T-helper 2 cell treated with Interferon-gamma antibody and Interleukin-4, amounts not matched to agents 5 μg/mL and 100 μg/mL, for 36 hours (primary cell): ENCODE data around the gene MAML2.

Experiments used
- DNase-seq: peaks from one replicate; pipeline ENCODE4 v3.0.0; 2021; ENCODE audit warnings: low spot score
- H3K27ac Mint-ChIP-seq: one replicate; pipeline ENCODE4 v1.8.0; 2021; ENCODE audit warnings: mild to moderate bottlenecking, mixed read lengths
- H3K27me3 Mint-ChIP-seq: one replicate; pipeline ENCODE4 v1.8.0; 2021; ENCODE audit warnings: low read depth, mixed read lengths
- H3K36me3 Mint-ChIP-seq: one replicate; pipeline ENCODE4 v1.8.0; 2021; ENCODE audit warnings: low read depth, mixed read lengths
- H3K4me1 Mint-ChIP-seq: one replicate; pipeline ENCODE4 v1.8.0; 2021; ENCODE audit warnings: low read depth, mixed read lengths
- H3K4me3 Mint-ChIP-seq: one replicate; pipeline ENCODE4 v1.8.0; 2022; ENCODE audit warnings: mild to moderate bottlenecking, moderate library complexity, mixed read lengths
- H3K9me3 Mint-ChIP-seq: one replicate; pipeline ENCODE4 v1.8.0; 2021; ENCODE audit warnings: mixed read lengths

The MAML2 gene

DNA sequence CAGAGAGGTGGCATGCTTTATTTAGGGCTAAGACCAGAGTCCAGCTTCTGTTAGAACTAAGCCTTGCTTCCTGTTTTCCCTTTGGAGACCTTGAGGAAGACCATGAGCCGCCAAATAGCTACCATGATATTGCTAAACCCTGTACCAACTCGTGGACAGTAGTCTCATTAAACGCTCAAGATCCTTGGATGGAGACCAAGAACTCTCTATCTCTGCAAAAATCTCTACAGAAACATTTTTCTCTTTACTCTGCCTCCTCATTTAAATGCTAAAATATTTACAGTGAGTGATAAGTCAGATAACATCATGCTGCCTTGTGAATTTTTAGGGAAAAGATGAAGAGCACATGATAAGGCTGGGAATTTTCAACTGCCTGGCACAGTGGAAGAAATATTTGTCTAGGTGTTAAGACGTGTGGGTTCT is 197.8 kb downstream of the MAML2 start:
- Mint-ChIP-seq H3K27me3 (no peaks in the 10 kb centered on the region), H3K4me1 (peaks cover 17% of the 10 kb centered on the region), H3K27ac (no peak overlapping the region), H3K9me3 (no peaks in the 10 kb centered on the region), H3K4me3 (no peak overlapping the region), H3K36me3 (no peaks in the 10 kb centered on the region)
- DNase-seq: no peak

DNA sequence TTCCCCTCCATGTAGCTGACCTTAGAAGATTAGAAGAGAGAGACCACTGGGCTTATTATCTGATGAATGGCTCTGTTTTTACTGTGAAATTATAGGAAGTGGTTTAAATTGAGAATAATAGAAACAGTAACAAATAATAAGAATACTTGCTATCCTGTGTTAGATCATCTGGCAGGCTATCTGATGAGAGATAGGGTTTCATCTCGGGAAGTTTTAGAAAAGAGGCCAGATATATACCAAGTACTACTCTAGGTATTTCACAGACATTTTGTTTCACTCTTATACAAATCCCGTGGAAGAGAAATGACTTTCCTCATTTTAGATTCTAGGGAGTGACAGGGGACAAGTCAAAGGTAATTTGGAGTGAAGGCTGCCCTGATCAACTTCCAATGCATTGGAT is 198.4 kb downstream of the MAML2 start:
- Mint-ChIP-seq H3K4me3 (no peak overlapping the region), H3K36me3 (no peaks in the 10 kb centered on the region), H3K9me3 (no peaks in the 10 kb centered on the region), H3K4me1 (peaks cover 23% of the 10 kb centered on the region), H3K27ac (no peak overlapping the region), H3K27me3 (no peaks in the 10 kb centered on the region)
- no peak for DNase-seq

DNA sequence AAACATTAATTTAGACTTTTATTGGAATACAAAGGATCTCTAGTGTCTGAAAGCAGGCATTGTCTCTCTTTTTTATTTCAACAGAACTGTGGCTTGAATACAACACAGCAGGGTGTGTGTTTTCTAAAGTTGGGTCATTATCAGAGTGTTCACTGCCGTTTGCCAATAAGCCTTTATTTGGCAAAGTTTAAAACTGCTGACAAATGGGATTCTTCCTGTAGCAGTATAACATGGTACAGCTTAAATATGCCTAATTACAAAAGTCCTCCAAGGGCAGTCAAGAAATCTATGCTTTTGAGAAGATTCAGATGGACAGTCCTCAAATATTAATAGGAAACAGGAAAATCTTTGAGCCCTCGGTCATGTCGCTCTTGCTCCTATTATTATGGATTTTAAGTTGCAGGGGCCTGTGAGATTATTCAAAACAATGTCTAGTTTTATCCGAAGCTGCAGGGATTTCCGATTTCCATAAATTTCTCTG is 199.9 kb downstream of the MAML2 start:
- no peak for DNase-seq
- no peaks in the 10 kb centered on the region for H3K9me3 Mint-ChIP-seq
- H3K36me3 Mint-ChIP-seq: no peaks in the 10 kb centered on the region
- no peaks in the 10 kb centered on the region for H3K27me3 Mint-ChIP-seq
- H3K27ac Mint-ChIP-seq: no peak overlapping the region
- no peak overlapping the region for H3K4me3 Mint-ChIP-seq
- peaks cover 25% of the 10 kb centered on the region for H3K4me1 Mint-ChIP-seq

DNA sequence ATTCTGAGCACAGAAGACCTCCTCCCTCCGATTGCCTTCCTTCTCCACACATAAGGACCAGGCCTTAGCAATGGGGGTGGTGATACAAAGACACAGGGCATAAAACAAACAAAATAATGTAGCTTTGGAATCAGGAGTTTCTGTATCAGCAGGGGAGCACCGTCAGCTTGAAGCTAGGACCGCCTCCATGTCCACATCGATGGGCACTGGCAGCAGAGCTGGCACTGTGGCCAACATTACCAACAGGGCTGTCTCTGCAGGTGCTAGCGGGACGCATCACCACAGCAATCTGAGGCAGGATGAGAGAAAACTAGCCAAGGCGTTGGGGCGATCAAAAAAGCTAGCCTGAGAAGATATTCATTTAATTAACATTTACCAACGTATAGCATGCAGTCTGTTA is 201.4 kb downstream of the MAML2 start:
- Mint-ChIP-seq H3K36me3 (peaks cover 2% of the 10 kb centered on the region), H3K4me3 (no peak overlapping the region), H3K9me3 (no peaks in the 10 kb centered on the region), H3K27me3 (no peaks in the 10 kb centered on the region), H3K27ac (no peak overlapping the region), H3K4me1 (peaks cover 34% of the 10 kb centered on the region)
- no peak for DNase-seq

DNA sequence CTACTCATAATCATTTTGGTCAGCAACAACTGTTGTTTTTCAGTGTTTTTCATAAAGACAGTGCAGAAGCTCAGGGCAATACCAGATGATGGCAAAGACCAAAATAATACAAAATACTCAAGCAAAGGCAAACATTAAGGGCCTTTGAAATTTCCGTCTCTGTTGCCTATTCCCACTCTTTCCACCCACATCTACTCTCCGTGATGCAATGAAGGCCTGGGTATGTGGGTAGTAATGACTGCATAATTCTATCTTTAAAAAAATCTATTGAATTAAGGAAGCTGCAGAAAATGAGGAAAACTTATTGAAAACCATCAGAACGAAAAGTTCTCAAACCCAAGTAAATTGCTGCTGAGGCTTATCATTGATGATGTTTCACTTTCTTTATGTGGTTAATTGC is 203.3 kb downstream of the MAML2 start:
- Mint-ChIP-seq H3K27me3 (no peaks in the 10 kb centered on the region), H3K4me3 (peak overlapping the region; percentile 57), H3K36me3 (peaks cover 6% of the 10 kb centered on the region), H3K9me3 (no peaks in the 10 kb centered on the region), H3K4me1 (peaks cover 37% of the 10 kb centered on the region), H3K27ac (peak overlapping the region; percentile 33)
- no peak for DNase-seq

DNA sequence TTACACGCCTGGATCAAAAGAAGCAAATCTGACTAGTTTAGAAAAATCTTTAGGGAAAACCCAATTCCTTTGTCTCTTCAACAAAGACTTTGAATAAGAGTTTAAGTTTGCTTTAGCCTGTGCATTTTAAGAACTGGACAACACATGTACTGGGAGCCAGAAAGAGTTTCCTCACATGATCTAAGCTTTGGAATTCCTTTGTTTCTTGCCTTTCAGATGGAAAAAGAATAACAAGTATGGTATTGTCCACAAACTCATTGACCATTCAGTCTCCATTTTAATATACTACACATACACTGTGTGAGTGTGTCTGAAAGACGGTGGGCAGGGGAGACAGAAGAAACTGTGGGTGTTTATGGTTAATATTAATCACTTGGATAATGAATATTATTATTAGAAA is 205.6 kb downstream of the MAML2 start:
- no peaks in the 10 kb centered on the region for H3K9me3 Mint-ChIP-seq
- peaks cover 6% of the 10 kb centered on the region for H3K36me3 Mint-ChIP-seq
- no peak overlapping the region for H3K27ac Mint-ChIP-seq
- H3K4me3 Mint-ChIP-seq: no peak overlapping the region
- H3K27me3 Mint-ChIP-seq: no peaks in the 10 kb centered on the region
- no peak for DNase-seq
- peaks cover 34% of the 10 kb centered on the region for H3K4me1 Mint-ChIP-seq

DNA sequence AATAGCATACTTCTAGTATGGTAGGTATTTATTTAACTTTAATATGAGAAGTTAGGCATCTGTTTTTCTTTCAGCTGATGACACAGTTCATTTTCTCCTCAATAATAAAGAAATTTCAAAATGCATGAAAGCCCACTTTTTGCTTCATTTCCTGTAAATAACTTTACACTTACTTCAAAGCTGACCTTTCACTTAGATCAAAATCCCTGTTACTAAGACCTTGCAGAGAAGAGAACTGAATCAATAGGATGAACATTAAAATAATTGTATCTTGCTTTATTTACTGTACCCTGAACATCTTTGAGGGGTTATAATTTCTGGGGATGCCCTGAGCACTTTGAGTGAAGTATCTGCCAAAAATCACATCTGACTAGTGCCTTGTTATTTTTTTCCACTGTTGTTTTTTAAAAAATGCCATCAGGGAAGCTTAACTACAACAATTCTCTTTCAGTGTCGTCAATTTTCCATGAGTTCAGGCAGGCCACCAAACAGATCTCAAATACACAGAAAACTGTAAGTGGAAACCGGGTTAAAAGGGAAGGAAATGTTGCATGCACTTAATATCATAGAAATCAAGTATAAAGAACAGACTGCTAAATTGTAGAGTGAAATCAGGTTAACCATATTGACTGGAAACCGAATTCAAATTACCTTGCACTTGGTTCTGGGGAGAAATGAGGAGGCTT is 206.2 kb downstream of the MAML2 start:
- DNase-seq: no peak
- H3K27me3 Mint-ChIP-seq: no peaks in the 10 kb centered on the region
- H3K27ac Mint-ChIP-seq: peak overlapping the region; percentile 21
- H3K9me3 Mint-ChIP-seq: no peaks in the 10 kb centered on the region
- H3K4me3 Mint-ChIP-seq: peak overlapping the region; percentile 7
- H3K4me1 Mint-ChIP-seq: peaks cover 38% of the 10 kb centered on the region
- H3K36me3 Mint-ChIP-seq: peaks cover 6% of the 10 kb centered on the region

DNA sequence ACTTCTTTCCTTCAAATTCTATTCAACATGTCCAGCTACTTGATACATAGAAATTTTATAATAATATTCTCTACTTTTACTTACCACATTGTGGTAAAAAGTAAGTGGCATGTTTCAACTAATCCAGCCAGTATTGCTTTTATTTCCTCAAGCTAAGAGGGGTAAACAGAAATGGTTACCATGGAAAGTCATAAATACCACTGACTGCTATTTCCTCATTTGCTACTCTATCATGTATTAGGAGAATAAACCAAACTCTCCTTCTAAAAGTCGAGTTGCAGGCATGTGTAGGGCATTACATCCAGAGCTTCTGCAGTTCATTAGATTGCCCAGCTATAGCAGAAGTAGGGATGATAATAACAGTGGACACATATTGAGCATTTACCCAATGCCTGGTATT is 208.4 kb downstream of the MAML2 start:
- DNase-seq: no peak
- H3K27me3 Mint-ChIP-seq: no peaks in the 10 kb centered on the region
- H3K9me3 Mint-ChIP-seq: no peaks in the 10 kb centered on the region
- no peak overlapping the region for H3K27ac Mint-ChIP-seq
- H3K4me3 Mint-ChIP-seq: no peak overlapping the region
- peaks cover 39% of the 10 kb centered on the region for H3K4me1 Mint-ChIP-seq
- peaks cover 12% of the 10 kb centered on the region for H3K36me3 Mint-ChIP-seq

DNA sequence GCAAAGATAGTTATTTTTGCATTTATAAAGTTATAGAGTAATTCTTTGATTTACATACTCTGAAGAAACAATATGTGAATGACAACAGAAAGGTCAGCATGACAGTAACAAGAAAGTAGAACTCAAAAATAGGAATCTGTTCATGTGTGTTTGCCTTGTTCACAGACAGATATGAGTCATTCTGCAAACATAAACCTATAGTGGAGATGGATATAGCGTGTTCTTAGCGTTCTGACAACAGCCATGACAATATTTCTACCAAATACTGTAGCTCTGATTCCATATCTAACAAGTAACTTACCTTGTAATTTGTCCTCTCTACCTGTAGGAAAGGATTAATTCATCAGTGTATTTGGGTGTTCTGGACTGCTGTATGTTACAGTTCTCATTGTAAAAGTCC is 210.6 kb downstream of the MAML2 start:
- Mint-ChIP-seq H3K9me3 (no peaks in the 10 kb centered on the region), H3K27ac (no peak overlapping the region), H3K4me3 (no peak overlapping the region), H3K4me1 (peaks cover 33% of the 10 kb centered on the region), H3K27me3 (no peaks in the 10 kb centered on the region), H3K36me3 (peaks cover 11% of the 10 kb centered on the region)
- DNase-seq: no peak

DNA sequence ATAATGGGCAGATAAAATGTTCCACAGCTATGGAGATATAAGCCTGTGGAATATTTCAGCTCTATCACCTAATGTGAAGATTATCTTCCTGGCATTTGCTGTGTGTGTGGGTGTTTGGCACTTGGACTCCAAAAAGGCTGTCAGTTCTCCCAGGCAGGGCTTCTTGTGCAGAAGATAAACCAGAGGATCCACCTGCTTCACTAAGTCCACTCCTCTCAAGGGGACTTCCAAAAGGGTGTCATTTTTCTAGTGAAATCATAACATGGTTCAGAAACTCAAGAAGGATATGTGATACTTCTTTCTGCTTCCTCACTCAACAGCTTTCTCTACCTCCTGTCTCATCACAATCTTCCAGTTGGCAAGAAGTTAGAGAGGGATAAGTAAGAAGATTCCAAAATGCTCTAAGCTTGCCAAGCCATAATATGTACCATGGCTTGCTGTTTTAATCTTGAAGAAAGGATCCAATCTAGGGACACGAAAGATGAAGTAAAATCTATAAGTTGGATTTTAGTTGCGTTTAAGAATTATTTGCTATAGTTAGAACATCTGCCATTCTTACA is 212.9 kb downstream of the MAML2 start:
- Mint-ChIP-seq H3K4me1 (peaks cover 30% of the 10 kb centered on the region), H3K4me3 (no peak overlapping the region), H3K36me3 (peaks cover 8% of the 10 kb centered on the region), H3K27ac (no peak overlapping the region), H3K9me3 (no peaks in the 10 kb centered on the region), H3K27me3 (no peaks in the 10 kb centered on the region)
- DNase-seq: no peak

DNA sequence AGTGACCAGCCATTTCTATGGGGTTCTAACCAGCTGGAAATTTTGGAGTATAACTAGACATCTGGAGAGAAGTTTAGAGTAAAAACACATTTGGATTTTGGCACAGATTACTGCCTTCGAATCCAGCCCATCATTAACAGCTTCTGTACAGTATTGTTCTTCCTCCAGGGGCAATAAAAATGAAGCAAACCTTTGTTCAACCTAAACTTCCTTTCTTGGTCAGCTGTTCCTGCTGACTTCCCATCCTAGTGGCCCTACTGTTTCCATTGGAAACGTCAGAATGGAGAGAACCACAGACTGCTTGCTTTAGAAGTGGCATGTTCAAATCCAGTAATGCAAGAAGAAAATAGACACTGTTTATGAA is 215.4 kb downstream of the MAML2 start:
- no peak for DNase-seq
- no peak overlapping the region for H3K27ac Mint-ChIP-seq
- H3K27me3 Mint-ChIP-seq: no peaks in the 10 kb centered on the region
- H3K4me3 Mint-ChIP-seq: no peak overlapping the region
- H3K4me1 Mint-ChIP-seq: peaks cover 33% of the 10 kb centered on the region
- H3K36me3 Mint-ChIP-seq: peaks cover 6% of the 10 kb centered on the region
- H3K9me3 Mint-ChIP-seq: no peaks in the 10 kb centered on the region

DNA sequence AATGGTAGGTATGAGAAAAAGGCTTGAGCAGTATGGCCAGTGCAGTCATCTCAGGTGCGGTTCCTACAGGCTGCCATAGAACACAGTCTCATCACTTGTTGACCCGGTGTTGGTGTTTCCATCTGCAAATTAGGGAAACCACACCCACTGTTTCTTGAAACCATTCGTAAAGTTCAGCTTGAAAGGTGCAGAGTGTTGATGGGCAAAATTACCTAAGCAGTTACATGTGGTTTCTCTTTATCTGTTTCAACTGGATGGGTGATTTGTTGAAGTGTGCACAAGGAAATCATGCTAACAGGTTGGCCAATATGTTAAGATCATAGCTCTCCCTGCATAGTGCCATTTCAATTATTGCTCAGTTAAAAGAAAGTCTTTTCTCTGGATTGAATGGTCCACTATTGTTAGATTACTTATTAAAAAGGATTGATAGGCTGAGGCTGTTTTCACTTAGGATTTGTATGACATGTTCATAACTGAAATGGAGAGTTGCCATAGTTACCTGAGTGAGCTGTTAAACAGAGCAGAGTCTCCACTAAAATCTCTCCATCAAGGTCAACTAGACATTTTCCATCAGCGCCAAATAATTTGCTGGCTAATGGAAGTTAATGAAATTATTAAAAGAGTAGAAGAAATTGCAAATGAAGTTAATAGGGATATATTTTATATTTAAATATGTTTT is 215.9 kb downstream of the MAML2 start:
- Mint-ChIP-seq H3K9me3 (no peaks in the 10 kb centered on the region), H3K4me1 (peaks cover 29% of the 10 kb centered on the region), H3K36me3 (peaks cover 6% of the 10 kb centered on the region), H3K4me3 (no peak overlapping the region), H3K27me3 (no peaks in the 10 kb centered on the region), H3K27ac (peak overlapping the region; percentile 21)
- no peak for DNase-seq

DNA sequence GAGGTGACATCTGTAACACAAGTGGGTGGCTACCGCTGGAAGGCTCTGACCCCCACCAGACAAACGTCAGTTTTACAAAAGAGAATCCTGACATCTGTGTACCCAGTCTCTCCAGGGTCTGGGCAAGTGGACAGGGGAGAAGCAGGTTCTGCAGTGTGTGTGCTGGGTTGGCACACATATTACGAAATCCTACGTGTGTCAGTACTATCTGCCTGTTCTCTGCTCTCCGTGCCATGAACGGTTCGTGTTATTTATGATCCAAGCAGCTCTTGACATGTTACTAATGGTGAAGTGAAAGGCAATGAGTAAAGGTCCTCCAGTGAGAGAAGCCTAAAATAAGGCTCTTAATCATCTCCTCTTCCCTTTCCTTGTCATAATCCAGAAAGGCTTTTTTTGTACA is 217.6 kb downstream of the MAML2 start:
- DNase-seq: no peak
- H3K4me3 Mint-ChIP-seq: no peak overlapping the region
- H3K9me3 Mint-ChIP-seq: no peaks in the 10 kb centered on the region
- peaks cover 25% of the 10 kb centered on the region for H3K4me1 Mint-ChIP-seq
- no peaks in the 10 kb centered on the region for H3K27me3 Mint-ChIP-seq
- peaks cover 6% of the 10 kb centered on the region for H3K36me3 Mint-ChIP-seq
- no peak overlapping the region for H3K27ac Mint-ChIP-seq

DNA sequence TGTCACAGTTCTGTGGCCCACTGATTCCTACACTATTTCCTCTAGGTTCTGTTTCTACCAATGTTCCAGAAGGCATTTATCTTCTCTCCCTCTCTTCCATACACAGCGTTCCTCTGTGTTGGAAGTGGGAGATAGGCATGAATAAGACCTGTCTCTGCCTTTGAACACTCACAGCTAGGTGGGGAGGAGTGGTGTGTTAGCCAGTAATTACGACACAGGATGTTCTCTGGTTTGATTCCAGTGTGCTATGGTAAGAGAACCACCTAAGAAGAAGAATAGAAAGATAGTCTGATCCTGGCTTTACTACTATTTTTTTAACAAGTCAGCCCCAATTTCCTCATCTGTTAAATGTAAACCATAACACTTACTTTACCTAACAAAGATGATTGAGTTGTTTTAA is 218.8 kb downstream of the MAML2 start:
- Mint-ChIP-seq H3K4me1 (peaks cover 19% of the 10 kb centered on the region), H3K9me3 (no peaks in the 10 kb centered on the region), H3K27me3 (no peaks in the 10 kb centered on the region), H3K4me3 (no peak overlapping the region), H3K27ac (no peak overlapping the region), H3K36me3 (no peaks in the 10 kb centered on the region)
- DNase-seq: no peak
